BJ (cell line): ENCODE results near the gene GLTP. TPM values are rescaled to one million over a fixed set of nuclear protein-coding genes. Genes with fewer than 3 reads are reported as not detected.
A peak's percentile ranks its signal among the peaks of the same experiment; 100 is the strongest.

ENCODE experiments used
- CTCF ChIA-PET: fragments of 350-600 bp; formaldehyde crosslinking; extraction: SDS; loops from one replicate; lab custom pipeline; 2021; ENCODE audit warnings: antibody characterized with exemption, inconsistent platforms; lab: Yijun Ruan, JAX
- POLR2A ChIA-PET: fragments of 300-600 bp; sonication (Branson Sonifier 250); formaldehyde crosslinking; extraction: SDS; loops from one replicate; lab custom pipeline; 2021; ENCODE audit warnings: antibody characterized with exemption; lab: Charles Lee
- DNase-seq: peaks from one replicate; pipeline ENCODE4 v3.0.0-alpha.2; 2011; ENCODE audit warnings: low read depth
- H3K27me3 ChIP-seq: 2 replicates; pipeline ENCODE4 v1.6.0; 2011; ENCODE audit warnings: low read length; ENCODE audit not compliant: control insufficient read depth, insufficient read depth
- H3K36me3 ChIP-seq: 2 replicates; pipeline ENCODE4 v1.5.1; 2011; ENCODE audit warnings: low read length; ENCODE audit not compliant: control insufficient read depth, insufficient read depth
- H3K4me3 ChIP-seq: 2 replicates; pipeline ENCODE4 v1.5.1; 2011; ENCODE audit warnings: low read depth, mild to moderate bottlenecking, control low read depth, low read length
- polyA plus RNA-seq: library from polyadenylated mRNA; depleted of rRNA; stranded (reverse); fragments of >200 nt; gene quantifications from 2 replicates; pipeline ENCODE4 v1.2.3, GENCODE V29; 2011; rRNA removed
- small RNA-seq: library from RNA; depleted of rRNA; stranded (forward); fragments of <200 nt; gene quantifications from one replicate; pipeline ENCODE3, GENCODE V24; 2012; ENCODE audit warnings: low replicate concordance, low read depth; ENCODE audit not compliant: insufficient read length
- TF ChIP-seq, protein P1 (sequence below): IDR thresholded peaks from 2 replicates; pipeline ENCODE4 v1.5.1; 2011; ENCODE audit warnings: low read depth, mild to moderate bottlenecking, control low read depth, inconsistent platforms, low read length, moderate library complexity; ENCODE audit not compliant: insufficient read depth

Gene GLTP
- polyA plus RNA-seq, 1 experiment = 33.8 TPM

- CTCF ChIA-PET = interaction anchor here (0.8 to 6.1 kb wide), 31 partner anchors 8 to 123 kb away, joined by 3 to 174 read pairs (median 4); no protein-coding TSS in a partner anchor
- POLR2A ChIA-PET = no interaction called here
- Histone ChIP-seq H3K27me3 (no peaks in the 10 kb centered on the region), H3K36me3 (peaks cover 6% of the 10 kb centered on the region), H3K4me3 (no peak overlapping the region)
- no peak for DNase-seq
- TF ChIP-seq, protein P1, sequence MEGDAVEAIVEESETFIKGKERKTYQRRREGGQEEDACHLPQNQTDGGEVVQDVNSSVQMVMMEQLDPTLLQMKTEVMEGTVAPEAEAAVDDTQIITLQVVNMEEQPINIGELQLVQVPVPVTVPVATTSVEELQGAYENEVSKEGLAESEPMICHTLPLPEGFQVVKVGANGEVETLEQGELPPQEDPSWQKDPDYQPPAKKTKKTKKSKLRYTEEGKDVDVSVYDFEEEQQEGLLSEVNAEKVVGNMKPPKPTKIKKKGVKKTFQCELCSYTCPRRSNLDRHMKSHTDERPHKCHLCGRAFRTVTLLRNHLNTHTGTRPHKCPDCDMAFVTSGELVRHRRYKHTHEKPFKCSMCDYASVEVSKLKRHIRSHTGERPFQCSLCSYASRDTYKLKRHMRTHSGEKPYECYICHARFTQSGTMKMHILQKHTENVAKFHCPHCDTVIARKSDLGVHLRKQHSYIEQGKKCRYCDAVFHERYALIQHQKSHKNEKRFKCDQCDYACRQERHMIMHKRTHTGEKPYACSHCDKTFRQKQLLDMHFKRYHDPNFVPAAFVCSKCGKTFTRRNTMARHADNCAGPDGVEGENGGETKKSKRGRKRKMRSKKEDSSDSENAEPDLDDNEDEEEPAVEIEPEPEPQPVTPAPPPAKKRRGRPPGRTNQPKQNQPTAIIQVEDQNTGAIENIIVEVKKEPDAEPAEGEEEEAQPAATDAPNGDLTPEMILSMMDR = peak; percentile 98
Observed at GRCh38 chr12:109804820-109805761, 75.2 kb downstream of the GLTP start.

DNA sequence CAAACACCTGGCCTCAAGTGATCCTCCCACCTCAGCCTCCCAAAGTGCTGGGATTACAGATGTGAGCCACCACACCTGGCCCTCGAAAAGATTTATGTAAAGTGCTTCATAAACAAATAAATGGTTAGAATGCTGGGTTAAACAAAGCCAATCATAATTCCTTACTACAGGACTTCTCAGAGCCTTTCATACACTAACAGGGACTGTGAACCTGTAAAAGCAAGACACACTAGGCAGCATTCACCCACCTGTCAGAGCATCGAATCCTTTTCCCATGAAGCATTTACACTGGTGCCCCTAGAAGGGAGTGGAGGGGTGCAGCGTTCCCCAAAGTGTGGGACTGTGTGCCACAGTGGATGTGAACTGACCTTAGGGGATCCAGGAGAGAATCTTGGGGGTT is 76.7 kb downstream of the GLTP start:
- ChIA-PET POLR2A (no interaction called here), CTCF (interaction anchor here (0.9 to 6.1 kb wide), 5 partner anchors 14 to 58 kb away, joined by 3 to 174 read pairs (median 16); no protein-coding TSS in a partner anchor)
- H3K36me3 ChIP-seq = peaks cover 6% of the 10 kb centered on the region
- no peak overlapping the region for H3K4me3 ChIP-seq
- TF ChIP-seq, protein P1 = no peak
- H3K27me3 ChIP-seq = no peaks in the 10 kb centered on the region
- no peak for DNase-seq

DNA sequence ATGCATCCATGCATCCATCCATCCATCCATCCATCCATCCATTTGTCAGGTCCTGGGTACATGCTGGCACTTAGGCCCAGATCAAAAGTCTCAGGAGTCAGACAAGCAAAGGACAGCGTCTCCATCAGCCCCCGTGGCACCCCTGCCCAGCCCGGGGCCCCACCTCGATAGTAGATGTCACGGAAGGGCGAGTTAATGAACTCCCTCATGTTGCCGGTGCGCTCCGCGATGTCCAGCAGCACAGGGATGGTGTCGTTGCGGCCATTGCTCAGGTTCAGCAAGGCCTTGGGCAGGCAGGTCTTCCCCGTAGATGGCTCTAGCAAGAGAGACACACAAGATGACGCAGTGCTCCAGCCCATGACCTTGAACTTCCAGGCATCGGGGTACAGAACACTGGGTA is 77.5 kb downstream of the GLTP start:
- Histone ChIP-seq H3K27me3 (no peaks in the 10 kb centered on the region), H3K36me3 (peaks cover 4% of the 10 kb centered on the region), H3K4me3 (no peak overlapping the region)
- ChIA-PET POLR2A (no interaction called here), CTCF (interaction anchor here (6.1 kb wide), 1 partner anchor 42 kb away, joined by 174 read pairs; no protein-coding TSS in a partner anchor)
- DNase-seq = no peak
- TF ChIP-seq, protein P1 = no peak

Small RNA genes lying within 50 kb of the gene (small RNA-seq; reads per million reads assigned to genes)
- gene MIR4497 = not detected
- not detected for gene RN7SL441P

Other genes with a start within 250 kb of the GLTP start
- 0.12 and 0.36 TPM in 2 replicates for gene FAM222A, start 166.7 kb downstream of the GLTP start, polyA plus RNA-seq
- 7.4 and 13.4 TPM in 2 replicates for gene TRPV4, start 47.1 kb downstream of the GLTP start, polyA plus RNA-seq
- 6.3 and 9.1 TPM in 2 replicates for gene TCHP, start 19.7 kb upstream of the GLTP start, polyA plus RNA-seq
- gene GIT2, start 115.8 kb upstream of the GLTP start, polyA plus RNA-seq = 48.3 and 49.0 TPM in 2 replicates
- gene ANKRD13A, start 118.9 kb upstream of the GLTP start, polyA plus RNA-seq = 219 and 268 TPM in 2 replicates
- 8.9 and 10.0 TPM in 2 replicates for gene C12orf76, start 168.0 kb upstream of the GLTP start, polyA plus RNA-seq
- 6.6 and 12.0 TPM in 2 replicates for gene IFT81, start 243.8 kb upstream of the GLTP start, polyA plus RNA-seq